Fibroblast of skin of right quadriceps (primary cell): ENCODE measurements around the gene ACAN.

Experiments
- DNase-seq: peaks from one replicate; pipeline ENCODE4 v3.0.0-alpha.2; 2013

The ACAN gene

DNA sequence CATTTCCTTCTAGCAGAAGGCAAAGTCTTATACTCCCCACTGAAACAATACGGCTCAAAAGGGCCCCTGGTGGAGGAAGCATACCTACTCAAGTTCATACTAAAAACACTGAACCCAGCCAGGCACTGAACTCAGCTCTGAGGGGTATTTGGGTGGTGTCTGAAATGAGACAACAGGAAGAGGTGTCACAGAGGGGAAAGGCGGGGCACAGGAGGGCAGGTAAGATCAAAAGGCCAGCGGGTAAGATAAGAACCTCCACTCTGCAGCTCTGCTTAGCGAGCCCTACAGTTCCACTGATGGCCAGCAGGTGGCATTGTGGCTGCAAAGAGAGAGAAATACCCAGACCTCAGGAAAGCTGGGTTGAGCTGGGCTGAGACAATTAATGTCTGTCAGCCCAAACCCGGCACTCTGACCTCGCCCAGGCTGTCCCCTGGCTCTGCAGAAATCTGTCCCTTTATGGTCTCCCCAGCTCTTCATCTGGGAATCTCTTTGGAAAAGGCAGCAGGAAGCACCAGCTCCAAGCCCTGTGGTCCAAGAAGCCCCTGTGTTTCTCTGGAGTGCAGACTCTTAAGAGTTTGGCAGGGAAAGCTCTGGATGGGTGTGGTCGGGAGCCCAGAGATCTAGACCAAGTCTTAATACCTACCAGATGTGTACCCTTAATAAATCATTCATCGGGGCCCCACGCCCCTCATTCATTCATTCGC is 101.5 kb downstream of the ACAN start:
- peak; percentile 70 for DNase-seq

GRCh38 chr15:88905576-88905975 is 102.3 kb downstream of the ACAN start:
- DNase-seq, result no peak

DNA sequence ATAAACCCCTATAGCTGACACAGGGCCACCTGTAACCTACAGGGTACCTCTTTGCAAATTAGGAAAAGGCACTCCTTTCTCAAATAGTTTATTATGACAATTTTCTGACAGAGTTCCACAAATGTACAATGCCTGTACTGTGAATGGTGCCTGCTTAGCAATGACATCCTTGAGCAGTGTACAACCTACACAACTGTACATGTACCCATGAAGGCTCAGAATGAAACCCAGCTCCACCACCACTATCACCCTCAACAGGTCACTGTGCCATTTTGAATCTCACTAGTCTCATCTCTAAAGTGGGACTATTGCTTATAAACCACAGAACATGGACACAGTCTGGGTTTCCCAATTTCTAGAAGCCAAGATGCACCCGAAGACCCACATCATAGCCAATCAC is 102.9 kb downstream of the ACAN start:
- no peak for DNase-seq

- DNase-seq, result no peak
Observed at GRCh38 chr15:88906551-88906950, 103.3 kb downstream of the ACAN start.

GRCh38 chr15:88907111-88907510 is 103.9 kb downstream of the ACAN start:
- no peak for DNase-seq

- no peak for DNase-seq
Observed at GRCh38 chr15:88908123-88908522, 104.9 kb downstream of the ACAN start.

DNA sequence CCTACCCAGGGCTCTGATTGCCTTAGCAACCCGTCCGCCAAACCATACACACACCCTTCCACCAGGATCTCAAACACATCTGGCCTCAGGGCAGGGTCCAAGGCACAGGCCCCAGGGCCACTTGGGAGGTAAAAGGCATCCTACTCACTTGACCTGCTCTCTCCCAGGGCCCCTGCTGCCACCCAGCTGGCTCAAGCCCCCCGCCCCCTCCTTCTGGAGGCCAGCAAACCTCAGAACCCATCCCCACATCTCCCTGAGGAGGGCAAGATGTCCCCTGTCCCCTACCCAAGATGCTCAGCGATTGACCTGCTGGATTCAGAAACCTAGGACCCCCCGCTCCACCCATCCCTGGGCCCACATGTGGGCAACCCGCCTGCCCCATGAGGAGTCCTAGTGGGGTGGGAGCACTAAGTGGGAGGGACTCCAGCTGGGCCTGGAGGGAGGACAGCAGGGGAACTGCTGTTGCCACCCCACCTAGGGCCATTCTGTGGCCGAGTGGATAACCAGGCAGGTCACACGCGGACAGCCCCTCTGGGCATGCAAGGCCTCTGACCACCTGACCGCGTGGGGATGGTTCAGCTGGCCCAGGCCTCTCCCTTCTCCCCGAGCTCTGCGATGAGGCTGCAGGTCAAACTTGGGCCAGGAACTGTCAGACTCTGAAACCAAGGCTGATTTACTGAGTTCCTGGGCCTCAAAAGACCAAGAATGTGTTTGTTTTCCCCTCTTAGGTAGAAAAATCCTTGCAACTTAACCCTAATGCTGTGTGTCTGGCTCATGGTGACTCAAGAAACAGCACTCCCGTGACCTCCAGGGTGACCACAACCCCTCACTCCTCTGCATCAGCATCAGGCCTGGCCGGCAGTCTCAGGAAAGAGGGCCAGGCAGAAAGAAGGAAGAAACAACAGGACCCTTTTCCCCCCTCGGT is 105.7 kb downstream of the ACAN start:
- DNase-seq, result no peak

DNA sequence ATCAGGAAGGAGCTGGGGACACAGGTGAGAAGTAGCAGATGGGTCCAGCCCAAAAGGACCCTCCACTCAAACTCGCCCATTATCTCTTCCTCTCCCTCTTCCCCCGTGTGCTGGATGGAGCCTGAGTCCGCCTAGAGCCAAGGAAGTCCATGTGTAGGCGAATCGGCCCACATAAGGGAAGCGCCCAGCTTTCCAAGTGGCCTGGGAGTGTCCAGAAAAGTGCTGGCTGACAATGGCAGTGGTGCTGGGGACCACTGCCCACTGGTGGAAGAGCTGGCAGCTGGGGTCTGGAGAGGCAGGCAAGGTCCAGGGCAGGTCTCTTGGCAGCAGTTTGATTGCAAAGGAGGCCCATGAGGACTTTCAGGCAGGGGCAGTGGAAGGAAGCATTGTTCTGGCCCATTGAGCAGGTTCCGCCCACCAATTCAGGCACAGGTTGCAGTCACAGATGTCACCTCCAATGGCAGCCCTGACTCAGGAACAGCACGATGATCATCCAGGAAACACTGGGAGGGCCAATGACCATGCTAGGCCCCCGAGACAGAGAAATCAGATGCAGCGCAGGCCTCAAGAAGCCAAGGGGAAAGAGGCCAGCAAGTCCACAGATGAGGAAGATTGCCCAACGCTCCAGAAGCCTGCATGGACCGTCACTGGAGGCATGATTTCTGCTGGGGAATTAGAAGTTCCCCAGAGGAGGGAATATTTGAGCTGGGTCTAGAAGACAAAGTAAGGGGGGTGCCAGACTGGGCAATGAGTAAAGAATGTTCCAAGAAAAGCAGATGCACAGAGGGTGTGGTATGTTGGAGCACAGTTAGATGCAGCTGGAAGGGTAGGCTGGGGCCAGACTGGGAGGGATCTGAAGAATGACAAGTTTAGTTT is 107.0 kb downstream of the ACAN start:
- no peak for DNase-seq

DNA sequence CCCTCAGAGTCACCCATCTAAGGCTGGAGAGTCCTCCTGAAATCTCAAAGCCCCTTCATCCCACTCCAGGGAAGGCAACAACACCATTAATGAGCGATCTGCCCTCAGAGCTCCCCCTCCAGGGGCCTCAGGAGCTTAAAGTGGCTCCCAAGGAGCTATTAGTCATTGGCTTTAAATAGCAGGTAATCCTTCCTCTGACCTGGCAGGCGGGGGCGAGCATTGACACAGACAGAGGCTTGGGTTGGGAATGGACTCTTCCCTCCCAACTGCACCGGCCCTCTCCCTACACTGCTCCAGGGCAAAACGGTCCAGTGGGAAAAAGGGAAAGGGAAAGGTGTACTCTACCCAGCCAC is 108.5 kb downstream of the ACAN start:
- DNase-seq, result peak; percentile 34

- DNase-seq, result no peak
Observed at GRCh38 chr15:88912500-88912921, 109.3 kb downstream of the ACAN start.

DNA sequence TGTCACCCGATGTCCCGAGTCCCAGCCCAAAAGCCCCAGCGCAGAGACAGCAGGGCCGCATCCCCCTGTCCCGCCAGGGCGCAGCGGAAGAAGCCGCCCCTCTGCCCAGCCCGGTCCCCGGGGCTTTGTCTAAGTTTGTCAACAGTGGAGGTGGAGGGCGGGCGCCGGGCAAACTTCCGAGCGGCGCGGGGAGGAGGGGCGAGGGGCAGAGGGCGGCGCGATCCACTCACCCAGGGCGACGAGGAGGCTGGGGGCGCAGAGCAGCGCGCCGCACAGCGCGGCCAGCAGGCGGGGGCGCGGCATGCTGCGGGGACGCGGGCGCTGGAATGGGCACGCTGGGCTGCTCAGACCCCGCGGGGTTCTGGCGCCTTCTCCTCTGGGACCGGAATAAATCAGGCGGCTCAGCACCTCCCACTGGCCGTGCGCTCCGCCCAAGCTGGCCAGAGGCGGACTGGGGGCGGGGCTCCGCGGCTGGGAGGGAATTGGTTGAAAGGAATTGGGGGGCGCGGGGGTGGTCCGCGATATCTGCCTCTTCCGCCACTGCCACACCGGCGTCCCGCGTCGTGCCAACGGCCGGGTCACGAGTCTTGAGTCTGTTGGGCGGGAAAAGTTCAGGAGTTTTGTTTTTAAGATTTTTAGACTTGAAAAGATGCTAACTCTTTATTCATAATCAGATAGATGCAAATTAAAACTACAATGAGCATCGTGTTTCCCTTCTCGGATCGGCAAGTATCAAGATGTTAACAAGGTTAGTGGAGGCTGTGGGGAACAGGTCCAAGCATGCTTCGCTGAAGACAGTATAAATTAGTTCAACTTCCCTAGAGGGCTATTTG is 110.0 kb downstream of the ACAN start, which contains the start of gene MFGE8:
Gene MFGE8 (minus strand): TSS at position 363 of the 833 bp plus-strand sequence. CDS start 60 bp downstream, at position 303.
- peak; percentile 67 for DNase-seq

- no peak for DNase-seq
Observed at GRCh38 chr15:88913850-88914169, 110.6 kb downstream of the ACAN start.

- no peak for DNase-seq
Observed at GRCh38 chr15:88915354-88915753, 112.1 kb downstream of the ACAN start.

DNA sequence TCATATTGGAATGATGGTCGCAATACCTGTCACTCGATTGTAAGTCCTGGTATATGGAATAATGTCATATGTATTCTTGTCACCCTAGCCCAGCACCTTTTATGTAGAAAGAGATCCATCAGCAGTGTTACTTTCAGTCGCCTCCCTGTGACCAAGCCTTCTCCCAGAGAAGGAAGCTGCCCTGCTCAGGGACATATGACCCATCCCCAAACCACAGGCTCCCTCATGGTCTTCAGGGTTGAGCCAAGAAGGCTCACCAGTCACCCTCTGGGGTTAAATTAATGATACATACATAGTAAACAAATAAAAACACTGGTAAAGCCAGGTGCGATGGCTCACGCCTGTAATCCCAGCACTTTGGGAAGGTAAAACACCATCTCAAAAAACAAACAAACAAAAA is 114.5 kb downstream of the ACAN start:
- no peak for DNase-seq

DNA sequence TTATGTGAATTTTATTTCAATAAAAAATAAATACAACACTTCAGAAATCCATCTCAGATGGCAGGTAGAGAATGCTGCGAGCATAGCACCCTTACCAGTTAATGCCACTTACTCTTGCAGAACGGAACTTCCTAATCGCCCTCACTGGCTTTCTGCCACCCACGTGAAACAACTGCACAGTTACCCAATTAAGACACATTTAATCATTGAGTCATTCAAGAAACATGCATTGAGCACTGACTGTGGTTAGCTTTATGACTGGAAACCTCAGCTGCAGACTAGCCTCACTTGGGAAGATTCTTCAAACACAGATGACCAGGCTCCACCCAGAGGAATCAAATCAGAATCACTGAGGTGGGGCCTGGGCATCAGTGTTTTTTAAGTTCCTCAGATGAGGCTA is 115.5 kb downstream of the ACAN start:
- peak; percentile 99 for DNase-seq

DNA sequence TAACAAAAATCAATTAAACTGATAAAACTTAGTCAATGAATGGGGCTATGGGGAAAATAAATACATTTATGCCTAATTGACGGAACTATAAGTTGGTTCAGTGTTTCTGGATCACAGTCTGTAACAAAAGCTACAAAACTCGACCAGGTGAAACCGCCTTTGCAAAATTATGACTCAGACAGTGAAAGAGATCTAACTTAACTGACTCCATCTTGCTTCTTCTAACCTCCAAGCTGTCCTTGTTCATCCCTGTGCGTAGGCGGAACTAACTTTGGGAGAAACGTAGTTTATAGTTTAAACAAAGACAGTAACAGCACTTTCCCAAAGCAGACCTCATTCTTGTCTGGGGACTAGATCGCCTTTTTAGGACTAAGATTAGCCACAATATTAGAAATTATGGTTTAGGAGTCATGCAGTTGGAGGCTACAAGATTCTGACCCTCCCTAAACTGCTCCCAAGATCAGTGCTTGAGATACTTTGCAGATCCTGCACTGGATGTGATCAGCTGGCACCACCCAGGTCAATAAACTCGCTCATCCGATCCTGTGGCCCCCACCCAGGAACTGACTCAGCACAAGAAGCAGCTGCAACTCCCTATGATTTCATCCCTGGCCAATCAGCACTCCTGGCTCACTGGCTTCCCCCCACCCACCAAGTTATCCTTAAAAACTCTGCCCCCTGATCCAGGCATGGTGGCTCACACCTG is 117.1 kb downstream of the ACAN start:
- DNase-seq, result peak; percentile 63

DNA sequence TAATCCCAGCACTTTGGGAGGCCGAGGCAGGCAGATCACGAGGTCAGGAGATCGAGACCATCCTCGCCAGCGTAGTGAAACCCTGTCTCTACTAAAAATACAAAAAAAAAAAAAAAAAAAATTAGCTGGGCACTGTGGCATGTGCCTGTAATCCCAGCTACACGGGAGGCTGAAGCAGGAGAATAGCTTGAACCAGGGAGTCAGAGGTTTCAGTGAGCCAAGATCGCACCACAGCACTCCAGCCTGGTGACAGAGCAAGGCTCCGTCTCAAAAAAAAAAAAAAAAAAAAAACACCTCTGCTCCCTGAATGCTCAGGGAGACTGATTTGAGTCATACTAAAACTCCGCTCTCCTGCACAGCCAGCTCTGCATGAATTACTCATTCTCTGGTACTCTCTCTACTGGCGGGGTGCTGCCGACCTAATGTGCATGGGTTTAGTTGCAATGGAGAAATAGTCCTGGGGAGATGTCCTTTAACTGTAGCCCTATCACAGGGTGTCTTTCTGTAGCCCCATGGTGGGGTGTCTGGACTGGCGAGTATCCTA is 117.7 kb downstream of the ACAN start:
- peak; percentile 86 for DNase-seq
